ENCODE data around the gene MED16. TPM values are rescaled to one million over a fixed set of nuclear protein-coding genes. Genes with fewer than 3 reads are reported as not detected.
A peak's percentile ranks its signal among the peaks of the same experiment; 100 is the strongest.

The MED16 gene
- total and polyA plus RNA-seq, 2 of the 13 experiments (the other 11 are each of a cell fraction or from before 2014, with no cell fraction given) = 13.3 to 14.8 TPM

DNA sequence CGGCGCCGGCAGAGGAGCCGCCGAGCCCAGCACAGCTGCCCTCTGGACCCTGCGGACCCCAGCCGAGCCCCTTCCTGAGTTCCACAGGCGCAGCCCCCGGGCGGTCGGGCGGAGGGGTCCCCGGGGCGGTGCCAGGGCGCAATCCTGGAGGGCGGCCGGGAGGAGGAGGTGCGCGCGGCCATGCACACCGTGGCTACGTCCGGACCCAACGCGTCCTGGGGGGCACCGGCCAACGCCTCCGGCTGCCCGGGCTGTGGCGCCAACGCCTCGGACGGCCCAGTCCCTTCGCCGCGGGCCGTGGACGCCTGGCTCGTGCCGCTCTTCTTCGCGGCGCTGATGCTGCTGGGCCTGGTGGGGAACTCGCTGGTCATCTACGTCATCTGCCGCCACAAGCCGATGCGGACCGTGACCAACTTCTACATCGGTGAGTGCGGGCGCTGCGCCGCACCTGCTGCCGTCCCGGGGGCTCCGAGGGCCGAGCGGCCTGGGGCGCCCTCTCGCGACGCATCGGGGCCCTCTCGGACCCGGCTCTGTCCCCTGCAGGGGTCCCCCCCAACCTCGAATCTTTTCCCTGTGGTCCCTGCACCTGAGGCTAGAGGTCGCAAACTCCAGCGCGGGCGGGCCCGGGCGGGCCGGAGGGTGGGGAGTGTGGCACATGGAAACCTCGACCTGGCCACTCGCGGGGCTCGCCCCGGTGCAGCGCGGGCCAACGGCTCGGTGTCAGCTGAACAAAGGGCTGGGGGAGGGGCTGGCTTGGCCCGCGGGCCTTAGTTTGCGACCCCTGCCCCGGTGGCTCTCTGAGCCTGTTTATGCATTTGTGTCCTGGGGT is 24.6 kb upstream of the MED16 start, which contains the start of gene KISS1R (continued):
- TF ChIP-seq SMARCC2 (IDR thresholded peaks at IDR 0.05) (no peak), ZNF782 (CRISPR knock-in tag; IDR thresholded peaks at IDR 0.05; ENCODE audit: borderline replicate concordance) (no peak), SRSF1 (optimal IDR thresholded peaks at IDR 0.05; ENCODE audit: low read depth, low read length) (no peak), ZNF3 (CRISPR knock-in tag; IDR thresholded peaks at IDR 0.05) (no peak), MBD4 (IDR thresholded peaks at IDR 0.05; ENCODE audit: borderline replicate concordance, low read length) (no peak), ZNF83 (CRISPR knock-in tag; IDR thresholded peaks at IDR 0.05; ENCODE audit: borderline replicate concordance) (0 out of 2 replicates have a peak, but pooled peaks have one; percentile 45), HMG20A (CRISPR knock-in tag; IDR thresholded peaks at IDR 0.05; ENCODE audit: borderline replicate concordance) (no peak), ZNF703 (CRISPR knock-in tag; IDR thresholded peaks at IDR 0.05; ENCODE audit: borderline replicate concordance) (no peak), ZNF816 (CRISPR knock-in tag; IDR thresholded peaks at IDR 0.05; ENCODE audit: borderline replicate concordance) (no peak; the same call in 1 of the 2 replicates), KDM3A (CRISPR knock-in tag; IDR thresholded peaks at IDR 0.05; ENCODE audit: low read depth) (peak; percentile 96), ZFP82 (CRISPR knock-in tag; IDR thresholded peaks at IDR 0.05; ENCODE audit: borderline replicate concordance) (peak; percentile 78; the same call in 1 of the 2 replicates)
- TF ChIP-seq, protein P1, sequence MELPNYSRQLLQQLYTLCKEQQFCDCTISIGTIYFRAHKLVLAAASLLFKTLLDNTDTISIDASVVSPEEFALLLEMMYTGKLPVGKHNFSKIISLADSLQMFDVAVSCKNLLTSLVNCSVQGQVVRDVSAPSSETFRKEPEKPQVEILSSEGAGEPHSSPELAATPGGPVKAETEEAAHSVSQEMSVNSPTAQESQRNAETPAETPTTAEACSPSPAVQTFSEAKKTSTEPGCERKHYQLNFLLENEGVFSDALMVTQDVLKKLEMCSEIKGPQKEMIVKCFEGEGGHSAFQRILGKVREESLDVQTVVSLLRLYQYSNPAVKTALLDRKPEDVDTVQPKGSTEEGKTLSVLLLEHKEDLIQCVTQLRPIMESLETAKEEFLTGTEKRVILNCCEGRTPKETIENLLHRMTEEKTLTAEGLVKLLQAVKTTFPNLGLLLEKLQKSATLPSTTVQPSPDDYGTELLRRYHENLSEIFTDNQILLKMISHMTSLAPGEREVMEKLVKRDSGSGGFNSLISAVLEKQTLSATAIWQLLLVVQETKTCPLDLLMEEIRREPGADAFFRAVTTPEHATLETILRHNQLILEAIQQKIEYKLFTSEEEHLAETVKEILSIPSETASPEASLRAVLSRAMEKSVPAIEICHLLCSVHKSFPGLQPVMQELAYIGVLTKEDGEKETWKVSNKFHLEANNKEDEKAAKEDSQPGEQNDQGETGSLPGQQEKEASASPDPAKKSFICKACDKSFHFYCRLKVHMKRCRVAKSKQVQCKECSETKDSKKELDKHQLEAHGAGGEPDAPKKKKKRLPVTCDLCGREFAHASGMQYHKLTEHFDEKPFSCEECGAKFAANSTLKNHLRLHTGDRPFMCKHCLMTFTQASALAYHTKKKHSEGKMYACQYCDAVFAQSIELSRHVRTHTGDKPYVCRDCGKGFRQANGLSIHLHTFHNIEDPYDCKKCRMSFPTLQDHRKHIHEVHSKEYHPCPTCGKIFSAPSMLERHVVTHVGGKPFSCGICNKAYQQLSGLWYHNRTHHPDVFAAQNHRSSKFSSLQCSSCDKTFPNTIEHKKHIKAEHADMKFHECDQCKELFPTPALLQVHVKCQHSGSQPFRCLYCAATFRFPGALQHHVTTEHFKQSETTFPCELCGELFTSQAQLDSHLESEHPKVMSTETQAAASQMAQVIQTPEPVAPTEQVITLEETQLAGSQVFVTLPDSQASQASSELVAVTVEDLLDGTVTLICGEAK (IDR thresholded peaks at IDR 0.05) = no peak
- TF ChIP-seq, protein P1 (CRISPR knock-in tag; IDR thresholded peaks at IDR 0.05) = 0 out of 2 replicates have a peak, but pooled peaks have one; percentile 20
- TF ChIP-seq, protein P2, sequence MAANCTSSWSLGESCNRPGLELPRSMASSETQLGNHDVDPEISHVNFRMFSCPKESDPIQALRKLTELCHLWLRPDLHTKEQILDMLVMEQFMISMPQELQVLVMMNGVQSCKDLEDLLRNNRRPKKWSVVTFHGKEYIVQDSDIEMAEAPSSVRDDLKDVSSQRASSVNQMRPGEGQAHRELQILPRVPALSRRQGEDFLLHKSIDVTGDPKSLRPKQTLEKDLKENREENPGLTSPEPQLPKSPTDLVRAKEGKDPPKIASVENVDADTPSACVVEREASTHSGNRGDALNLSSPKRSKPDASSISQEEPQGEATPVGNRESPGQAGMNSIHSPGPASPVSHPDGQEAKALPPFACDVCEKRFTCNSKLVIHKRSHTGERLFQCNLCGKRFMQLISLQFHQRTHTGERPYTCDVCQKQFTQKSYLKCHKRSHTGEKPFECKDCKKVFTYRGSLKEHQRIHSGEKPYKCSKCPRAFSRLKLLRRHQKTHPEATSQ (CRISPR knock-in tag; IDR thresholded peaks at IDR 0.05; ENCODE audit: borderline replicate concordance) = no peak; the same call in 1 of the 2 replicates
- TF ChIP-seq, protein P3, sequence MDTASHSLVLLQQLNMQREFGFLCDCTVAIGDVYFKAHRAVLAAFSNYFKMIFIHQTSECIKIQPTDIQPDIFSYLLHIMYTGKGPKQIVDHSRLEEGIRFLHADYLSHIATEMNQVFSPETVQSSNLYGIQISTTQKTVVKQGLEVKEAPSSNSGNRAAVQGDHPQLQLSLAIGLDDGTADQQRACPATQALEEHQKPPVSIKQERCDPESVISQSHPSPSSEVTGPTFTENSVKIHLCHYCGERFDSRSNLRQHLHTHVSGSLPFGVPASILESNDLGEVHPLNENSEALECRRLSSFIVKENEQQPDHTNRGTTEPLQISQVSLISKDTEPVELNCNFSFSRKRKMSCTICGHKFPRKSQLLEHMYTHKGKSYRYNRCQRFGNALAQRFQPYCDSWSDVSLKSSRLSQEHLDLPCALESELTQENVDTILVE (CRISPR knock-in tag; IDR thresholded peaks at IDR 0.05) = no peak
